Neural progenitor cell (in vitro differentiated cells): ENCODE measurements around the gene MEIOC. TPM values are rescaled to one million over a fixed set of nuclear protein-coding genes. Genes with fewer than 3 reads are reported as not detected.

ENCODE experiments used
- DNase-seq: peaks from one replicate; pipeline ENCODE4 v3.0.0-alpha.2; 2016; ENCODE audit warnings: low spot score
- H2AFZ ChIP-seq: fragments of 200-600 bp; sonication (generic); replicated peaks from 2 replicates; pipeline ENCODE4 v1.6.1; 2016; ENCODE audit warnings: antibody characterized with exemption
- H3F3A ChIP-seq: fragments of 200-600 bp; sonication (generic); 2 replicates; pipeline ENCODE4 v1.6.1; 2016; ENCODE audit warnings: antibody characterized with exemption, low read depth
- H3K27ac ChIP-seq: fragments of 200-600 bp; sonication (generic); 2 replicates; pipeline ENCODE4 v1.5.1; 2016; ENCODE audit warnings: mild to moderate bottlenecking
- H3K27me3 ChIP-seq: fragments of 200-600 bp; sonication (generic); 2 replicates; pipeline ENCODE4 v1.6.1; 2016; ENCODE audit warnings: mild to moderate bottlenecking, moderate library complexity
- H3K36me3 ChIP-seq: fragments of 200-600 bp; sonication (generic); 2 replicates; pipeline ENCODE4 v1.5.1; 2016
- H3K4me1 ChIP-seq: fragments of 200-600 bp; sonication (generic); 2 replicates; pipeline ENCODE4 v1.6.1; 2016; ENCODE audit warnings: mixed run types
- H3K4me2 ChIP-seq: fragments of 200-600 bp; sonication (generic); 2 replicates; pipeline ENCODE4 v1.6.1; 2016
- H3K4me3 ChIP-seq: fragments of 200-600 bp; sonication (generic); 2 replicates; pipeline ENCODE4 v1.5.1; 2016
- H3K79me2 ChIP-seq: fragments of 200-600 bp; sonication (generic); 2 replicates; pipeline ENCODE4 v1.6.1; 2016; ENCODE audit warnings: low read depth
- H3K9ac ChIP-seq: fragments of 200-600 bp; sonication (generic); 2 replicates; pipeline ENCODE4 v1.6.1; 2016
- H3K9me3 ChIP-seq: fragments of 200-600 bp; sonication (generic); 2 replicates; pipeline ENCODE4 v1.5.1; 2016; ENCODE audit warnings: low read depth
- H4K20me1 ChIP-seq: fragments of 200-600 bp; sonication (generic); 2 replicates; pipeline ENCODE4 v1.6.1; 2016; ENCODE audit warnings: low read depth
- H3K27ac Mint-ChIP-seq: 3 replicates; pipeline ENCODE4 v1.8.0; 2021; ENCODE audit warnings: mixed read lengths
- H3K27me3 Mint-ChIP-seq: 2 replicates; pipeline ENCODE4 v1.8.0; 2022; ENCODE audit warnings: low read depth, mild to moderate bottlenecking, inconsistent platforms, moderate library complexity, mixed read lengths; ENCODE audit not compliant: insufficient read depth
- H3K36me3 Mint-ChIP-seq: 3 replicates; pipeline ENCODE4 v1.8.0; 2021; ENCODE audit warnings: mixed read lengths
- H3K4me1 Mint-ChIP-seq: 3 replicates; pipeline ENCODE4 v1.8.0; 2021; ENCODE audit warnings: mixed read lengths
- H3K4me3 Mint-ChIP-seq: 3 replicates; pipeline ENCODE4 v1.8.0; 2021; ENCODE audit warnings: mild to moderate bottlenecking, moderate library complexity, mixed read lengths
- H3K9me3 Mint-ChIP-seq: 3 replicates; pipeline ENCODE4 v1.8.0; 2020; ENCODE audit warnings: mixed read lengths
- EZH2 ChIP-seq: fragments of 200-600 bp; sonication (generic); IDR thresholded peaks from 2 replicates; pipeline ENCODE4 v1.6.1; 2017; ENCODE audit warnings: antibody characterized with exemption, mild to moderate bottlenecking, moderate library complexity
- EZH2phosphoT487 ChIP-seq: fragments of 200-600 bp; sonication (generic); IDR thresholded peaks from 2 replicates; pipeline ENCODE4 v1.6.1; 2017; ENCODE audit warnings: antibody characterized with exemption
- total RNA-seq: library from RNA; depleted of rRNA; stranded (reverse); fragments of >200 nt; gene quantifications from 2 replicates; pipeline ENCODE4 v1.2.3, GENCODE V29; 2015; ENCODE audit warnings: low replicate concordance
- TF ChIP-seq, protein P1 (sequence below): fragments of 200-600 bp; sonication (generic); IDR thresholded peaks from 2 replicates; pipeline ENCODE4 v1.5.1; 2017; ENCODE audit warnings: antibody characterized with exemption, mild to moderate bottlenecking

Gene MEIOC
- total RNA-seq, 1 donor from 2014 or later, result 22.0 TPM

DNA sequence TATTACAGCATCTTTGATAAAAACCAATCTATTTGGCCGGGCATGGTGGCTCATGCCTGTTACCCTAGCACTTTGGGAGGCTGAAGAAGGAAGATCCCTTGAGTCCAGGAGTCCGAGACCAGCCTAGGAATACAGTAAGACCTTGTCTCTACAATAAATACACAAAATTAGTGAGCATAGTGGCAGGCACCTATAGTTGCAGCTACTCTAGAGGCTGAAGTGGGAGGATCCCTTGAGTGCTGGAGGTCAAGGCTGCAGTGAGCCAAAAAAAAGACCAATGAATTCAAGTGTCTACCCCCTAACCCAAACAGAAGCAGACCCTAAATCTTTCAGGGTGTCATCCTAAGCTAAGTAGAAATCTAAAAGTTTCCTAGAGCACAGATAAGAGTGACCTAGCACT lies 7.3 kb upstream of the MEIOC start:
- Mint-ChIP-seq H3K9me3 (no peaks in the 10 kb centered on the region), H3K4me3 (no peak overlapping the region), H3K4me1 (no peaks in the 10 kb centered on the region), H3K27ac (no peak overlapping the region), H3K27me3 (no peaks in the 10 kb centered on the region), H3K36me3 (no peaks in the 10 kb centered on the region)
- DNase-seq, result no peak
- Histone ChIP-seq H3K79me2 (no peaks in the 10 kb centered on the region), H2AFZ (no peak overlapping the region), H3F3A (no peaks in the 10 kb centered on the region), H4K20me1 (no peaks in the 10 kb centered on the region), H3K36me3 (no peaks in the 10 kb centered on the region), H3K4me3 (no peak overlapping the region), H3K4me2 (no peak overlapping the region), H3K9ac (no peak overlapping the region), H3K4me1 (no peaks in the 10 kb centered on the region), H3K27me3 (peaks cover 29% of the 10 kb centered on the region), H3K27ac (no peak overlapping the region), H3K9me3 (no peaks in the 10 kb centered on the region)
- TF ChIP-seq EZH2 (no peak), EZH2phosphoT487 (no peak)
- TF ChIP-seq, protein P1, sequence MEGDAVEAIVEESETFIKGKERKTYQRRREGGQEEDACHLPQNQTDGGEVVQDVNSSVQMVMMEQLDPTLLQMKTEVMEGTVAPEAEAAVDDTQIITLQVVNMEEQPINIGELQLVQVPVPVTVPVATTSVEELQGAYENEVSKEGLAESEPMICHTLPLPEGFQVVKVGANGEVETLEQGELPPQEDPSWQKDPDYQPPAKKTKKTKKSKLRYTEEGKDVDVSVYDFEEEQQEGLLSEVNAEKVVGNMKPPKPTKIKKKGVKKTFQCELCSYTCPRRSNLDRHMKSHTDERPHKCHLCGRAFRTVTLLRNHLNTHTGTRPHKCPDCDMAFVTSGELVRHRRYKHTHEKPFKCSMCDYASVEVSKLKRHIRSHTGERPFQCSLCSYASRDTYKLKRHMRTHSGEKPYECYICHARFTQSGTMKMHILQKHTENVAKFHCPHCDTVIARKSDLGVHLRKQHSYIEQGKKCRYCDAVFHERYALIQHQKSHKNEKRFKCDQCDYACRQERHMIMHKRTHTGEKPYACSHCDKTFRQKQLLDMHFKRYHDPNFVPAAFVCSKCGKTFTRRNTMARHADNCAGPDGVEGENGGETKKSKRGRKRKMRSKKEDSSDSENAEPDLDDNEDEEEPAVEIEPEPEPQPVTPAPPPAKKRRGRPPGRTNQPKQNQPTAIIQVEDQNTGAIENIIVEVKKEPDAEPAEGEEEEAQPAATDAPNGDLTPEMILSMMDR, result no peak

DNA sequence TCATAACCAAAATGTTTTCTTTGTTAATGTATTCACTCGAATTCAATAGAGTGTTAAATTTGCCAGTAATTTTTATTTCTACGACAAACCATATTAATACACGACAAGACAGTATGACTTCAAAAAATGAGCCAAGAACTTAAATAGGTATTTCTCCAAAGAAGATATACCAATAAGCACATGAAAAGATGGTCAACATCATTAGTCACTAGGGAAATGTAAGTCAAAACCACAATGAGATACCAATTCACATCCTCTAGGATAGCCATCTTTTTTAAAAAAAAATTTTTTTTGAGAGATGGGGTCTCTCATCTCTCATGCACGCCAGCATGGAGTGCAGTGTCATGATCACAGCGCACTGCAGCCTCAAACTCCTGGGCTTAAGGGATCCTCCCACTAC lies 5.0 kb upstream of the MEIOC start:
- H3K9me3 ChIP-seq, result no peaks in the 10 kb centered on the region
- no peaks in the 10 kb centered on the region for H3K4me1 Mint-ChIP-seq
- no peaks in the 10 kb centered on the region for H4K20me1 ChIP-seq
- no peak overlapping the region for H3K4me3 ChIP-seq
- H3K27me3 ChIP-seq, result peaks cover 52% of the 10 kb centered on the region
- no peak for DNase-seq
- H3K27ac Mint-ChIP-seq, result no peak overlapping the region
- H3K9me3 Mint-ChIP-seq, result peaks cover 7% of the 10 kb centered on the region
- H3K4me2 ChIP-seq, result no peak overlapping the region
- H3F3A ChIP-seq, result peaks cover 4% of the 10 kb centered on the region
- H3K4me1 ChIP-seq, result no peaks in the 10 kb centered on the region
- H3K36me3 Mint-ChIP-seq, result no peaks in the 10 kb centered on the region
- TF ChIP-seq EZH2 (no peak), EZH2phosphoT487 (no peak)
- TF ChIP-seq, protein P1, result no peak
- no peaks in the 10 kb centered on the region for H3K36me3 ChIP-seq
- H3K27me3 Mint-ChIP-seq, result peaks cover 15% of the 10 kb centered on the region
- H3K4me3 Mint-ChIP-seq, result no peak overlapping the region
- no peak overlapping the region for H3K27ac ChIP-seq
- H3K9ac ChIP-seq, result no peak overlapping the region
- H2AFZ ChIP-seq, result no peak overlapping the region
- no peaks in the 10 kb centered on the region for H3K79me2 ChIP-seq

DNA sequence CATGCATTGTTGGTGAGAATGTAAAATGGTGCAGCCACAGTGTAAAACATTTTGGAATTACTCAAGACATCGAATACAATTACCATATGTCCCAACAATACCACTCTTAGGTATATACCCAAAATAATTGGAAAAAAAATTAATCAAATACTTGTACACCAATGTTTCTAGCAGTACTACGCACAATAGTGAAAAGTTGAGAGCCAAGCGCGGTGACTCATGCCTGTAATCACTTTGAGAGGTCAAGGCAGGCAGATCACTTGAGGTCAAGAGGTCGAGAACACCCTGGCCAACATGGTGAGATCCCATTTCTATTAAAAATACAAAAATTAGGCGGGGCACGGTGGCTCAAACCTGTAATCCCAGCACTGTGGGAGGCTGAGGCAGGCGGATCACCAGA lies 3.5 kb upstream of the MEIOC start:
- no peak overlapping the region for H3K4me2 ChIP-seq
- no peak overlapping the region for H3K9ac ChIP-seq
- peaks cover 10% of the 10 kb centered on the region for H3K9me3 Mint-ChIP-seq
- DNase-seq, result no peak
- TF ChIP-seq EZH2 (no peak), EZH2phosphoT487 (no peak)
- TF ChIP-seq, protein P1, result no peak
- H3K4me3 ChIP-seq, result no peak overlapping the region
- H3K79me2 ChIP-seq, result no peaks in the 10 kb centered on the region
- H2AFZ ChIP-seq, result no peak overlapping the region
- no peak overlapping the region for H3K27ac ChIP-seq
- no peak overlapping the region for H3K4me3 Mint-ChIP-seq
- no peaks in the 10 kb centered on the region for H4K20me1 ChIP-seq
- H3K27me3 ChIP-seq, result peaks cover 67% of the 10 kb centered on the region
- H3F3A ChIP-seq, result peaks cover 11% of the 10 kb centered on the region
- no peaks in the 10 kb centered on the region for H3K9me3 ChIP-seq
- no peaks in the 10 kb centered on the region for H3K4me1 ChIP-seq
- H3K27ac Mint-ChIP-seq, result no peak overlapping the region
- peaks cover 2% of the 10 kb centered on the region for H3K36me3 Mint-ChIP-seq
- peaks cover 3% of the 10 kb centered on the region for H3K4me1 Mint-ChIP-seq
- H3K36me3 ChIP-seq, result no peaks in the 10 kb centered on the region
- H3K27me3 Mint-ChIP-seq, result peaks cover 20% of the 10 kb centered on the region
